A204.1 (cell line): ENCODE data around the gene SERPINB1.

Experiments used
- FAIRE-seq: peaks from 2 replicates; lab custom pipeline; 2012; peaks lifted over from hg19 to GRCh38; lab: Jason Lieb, UNC

Gene SERPINB1

GRCh38 chr6:2790588-2791449 lies 50.8 kb downstream of the SERPINB1 start:
- peak; percentile 93 for FAIRE-seq

- no peak for FAIRE-seq
These were observed 55.4 kb downstream of the SERPINB1 start for GRCh38 chr6:2786269-2786668.

- no peak for FAIRE-seq
These were observed 56.7 kb downstream of the SERPINB1 start for GRCh38 chr6:2784930-2785329.

GRCh38 chr6:2784061-2784460 lies 57.6 kb downstream of the SERPINB1 start:
- no peak for FAIRE-seq

GRCh38 chr6:2783188-2783963 lies 58.3 kb downstream of the SERPINB1 start:
- no peak for FAIRE-seq

- no peak for FAIRE-seq
These were observed 58.9 kb downstream of the SERPINB1 start for GRCh38 chr6:2782825-2783187.

GRCh38 chr6:2782356-2782708 lies 59.3 kb downstream of the SERPINB1 start:
- FAIRE-seq = no peak
